AG04449 (cell line): Measurements from ENCODE around the gene CST3.
"Not testable (repeated sequence)": the region's sequence is repeated elsewhere in the genome, so short reads cannot be mapped to it uniquely, and the experiment has no call there.

Source experiments
- CTCF ChIA-PET: fragments of 350-600 bp; formaldehyde crosslinking; extraction: SDS; loops from one replicate; lab custom pipeline; 2021; ENCODE audit warnings: antibody characterized with exemption; lab: Yijun Ruan, JAX
- POLR2A ChIA-PET: fragments of 400-600, 350-600 bp; formaldehyde crosslinking; extraction: SDS; loops from one replicate; lab custom pipeline; 2020; ENCODE audit warnings: antibody characterized with exemption, inconsistent platforms; lab: Yijun Ruan, JAX
- DNase-seq: peaks from one replicate; pipeline ENCODE4 v3.0.0-alpha.2; 2010; ENCODE audit warnings: low read depth, low spot score
- H3K4me3 ChIP-seq: 2 replicates; pipeline ENCODE4 v1.5.1; 2011; ENCODE audit warnings: low read depth, mild to moderate bottlenecking, control low read depth, low read length
- CTCF ChIP-seq: IDR thresholded peaks from one replicate; pipeline ENCODE4 v1.5.1; 2011; ENCODE audit warnings: mild to moderate bottlenecking, moderate library complexity, low read length, control low read depth, inconsistent platforms; ENCODE audit not compliant: insufficient read depth; ENCODE audit errors: missing control alignments

Gene CST3

GRCh38 chr20:23636908-23637281, 860 bp downstream of the CST3 start:
- H3K4me3 ChIP-seq, result peak overlapping the region; percentile 80
- ChIA-PET POLR2A (interaction anchor here (1.0 to 1.7 kb wide), 2 partner anchors 14 to 287 kb away, joined by 4 to 11 read pairs; no protein-coding TSS in a partner anchor), CTCF (interaction anchor here (1.4 kb wide), 1 partner anchor 195 kb away, joined by 8 read pairs; no protein-coding TSS in a partner anchor)
- TF ChIP-seq CTCF, result no peak
- no peak for DNase-seq

GRCh38 chr20:23636182-23636907, 1.4 kb downstream of the CST3 start:
- no peak for TF ChIP-seq CTCF
- no peak for DNase-seq
- peak overlapping the region; percentile 80 for H3K4me3 ChIP-seq
- POLR2A ChIA-PET, result interaction anchor here (1.0 to 1.7 kb wide), 2 partner anchors 14 to 286 kb away, joined by 4 to 11 read pairs; no protein-coding TSS in a partner anchor
- CTCF ChIA-PET, result interaction anchor here (1.4 kb wide), 1 partner anchor 194 kb away, joined by 8 read pairs; no protein-coding TSS in a partner anchor

- DNase-seq, POLR2A ChIA-PET, H3K4me3 ChIP-seq: not testable (repeated sequence)
- CTCF ChIA-PET, result interaction anchor here (1.0 kb wide), 1 partner anchor 13 kb away, joined by 3 read pairs; no protein-coding TSS in a partner anchor
Observed at GRCh38 chr20:23635768-23636090, 2.0 kb downstream of the CST3 start.

- no peak for TF ChIP-seq CTCF
- H3K4me3 ChIP-seq, result no peak overlapping the region
- DNase-seq, result no peak
- ChIA-PET POLR2A (no interaction called here), CTCF (interaction anchor here (1.0 kb wide), 1 partner anchor 13 kb away, joined by 3 read pairs; no protein-coding TSS in a partner anchor)
Observed at GRCh38 chr20:23634985-23635767, 2.6 kb downstream of the CST3 start.

GRCh38 chr20:23634044-23634801, 3.5 kb downstream of the CST3 start:
- no peak for TF ChIP-seq CTCF
- no peak for DNase-seq
- ChIA-PET CTCF (no interaction called here), POLR2A (no interaction called here)
- H3K4me3 ChIP-seq, result no peak overlapping the region

GRCh38 chr20:23632711-23633573, 4.8 kb downstream of the CST3 start:
- CTCF ChIA-PET, result no interaction called here
- POLR2A ChIA-PET, result no interaction called here
- DNase-seq, result no peak
- H3K4me3 ChIP-seq, result no peak overlapping the region
- TF ChIP-seq CTCF, result no peak
